WTC11 (cell line): ENCODE data around the gene CLDN5. TPM values are rescaled to one million over a fixed set of nuclear protein-coding genes. Genes with fewer than 3 reads are reported as not detected.

Experiments used
- ATAC-seq: fragments of 200-7000 bp; cut with Tn5 transposase; 2 replicates; pipeline ENCODE4 v1.10.0; 2021; ENCODE audit warnings: mild to moderate bottlenecking, moderate library complexity
- CTCF ChIA-PET: fragments of 300-600 bp; sonication (Branson Sonifier 250); formaldehyde crosslinking; loops from one replicate; lab custom pipeline; 2021; ENCODE audit warnings: antibody characterized with exemption; lab: Charles Lee
- POLR2A ChIA-PET: fragments of 350-600 bp; sonication (Branson Sonifier 250); formaldehyde crosslinking; loops from one replicate; lab custom pipeline; 2021; ENCODE audit warnings: antibody characterized with exemption; lab: Charles Lee
- DNase-seq: peaks from one replicate; pipeline ENCODE4 v3.0.0; 2021; ENCODE audit warnings: low spot score
- H3K27ac Mint-ChIP-seq: 2 replicates; pipeline ENCODE4 v1.8.0; 2021; ENCODE audit warnings: mixed read lengths
- H3K27me3 Mint-ChIP-seq: 2 replicates; pipeline ENCODE4 v1.8.0; 2021; ENCODE audit warnings: low read depth, mild to moderate bottlenecking, moderate library complexity, mixed read lengths
- H3K36me3 Mint-ChIP-seq: 2 replicates; pipeline ENCODE4 v1.8.0; 2021; ENCODE audit warnings: mixed read lengths
- H3K4me1 Mint-ChIP-seq: 2 replicates; pipeline ENCODE4 v1.8.0; 2022; ENCODE audit warnings: mixed read lengths
- H3K4me3 Mint-ChIP-seq: 2 replicates; pipeline ENCODE4 v1.8.0; 2021; ENCODE audit warnings: mild to moderate bottlenecking, moderate library complexity, mixed read lengths
- H3K9me3 Mint-ChIP-seq: 2 replicates; pipeline ENCODE4 v1.8.0; 2021; ENCODE audit warnings: mixed read lengths
- ATF1 ChIP-seq: sonication (generic); formaldehyde crosslinking; IDR thresholded peaks from 2 replicates; pipeline ENCODE4 v1.8.1; 2023; ENCODE audit warnings: mild to moderate bottlenecking, moderate library complexity, missing genetic modification reagents
- ATF2 ChIP-seq: sonication (generic); formaldehyde crosslinking; IDR thresholded peaks from 2 replicates; pipeline ENCODE4 v1.8.1; 2022; ENCODE audit warnings: low read depth, missing genetic modification reagents, borderline replicate concordance
- E2F4 ChIP-seq: sonication (generic); formaldehyde crosslinking; IDR thresholded peaks from 2 replicates; pipeline ENCODE4 v1.8.1; 2022; ENCODE audit warnings: low read depth, mild to moderate bottlenecking, moderate library complexity, missing genetic modification reagents, borderline replicate concordance
- EMX1 ChIP-seq: fragments of 250-450 bp; sonication (Bioruptor Pico); IDR thresholded peaks from 2 replicates; pipeline ENCODE4 v1.8.0; 2021; ENCODE audit warnings: mild to moderate bottlenecking
- ESRRA ChIP-seq: sonication (generic); formaldehyde crosslinking; IDR thresholded peaks from 2 replicates; pipeline ENCODE4 v1.8.1; 2022; ENCODE audit warnings: mild to moderate bottlenecking, missing genetic modification reagents, borderline replicate concordance
- ETV6 ChIP-seq: sonication (generic); formaldehyde crosslinking; IDR thresholded peaks from 2 replicates; pipeline ENCODE4 v1.8.1; 2022; ENCODE audit warnings: mild to moderate bottlenecking, missing genetic modification reagents
- FOXJ3 ChIP-seq: sonication (generic); formaldehyde crosslinking; IDR thresholded peaks from 2 replicates; pipeline ENCODE4 v1.9.0; 2021; ENCODE audit warnings: missing genetic modification reagents, mild to moderate bottlenecking, borderline replicate concordance
- FOXK1 ChIP-seq: sonication (generic); formaldehyde crosslinking; IDR thresholded peaks from 2 replicates; pipeline ENCODE4 v1.8.0; 2022; ENCODE audit warnings: mild to moderate bottlenecking, moderate library complexity, missing genetic modification reagents
- IRF1 ChIP-seq: sonication (generic); formaldehyde crosslinking; IDR thresholded peaks from 2 replicates; pipeline ENCODE4 v1.8.0; 2023; ENCODE audit warnings: missing genetic modification reagents
- JUN ChIP-seq: sonication (generic); formaldehyde crosslinking; IDR thresholded peaks from 2 replicates; pipeline ENCODE4 v1.8.0; 2023; ENCODE audit warnings: mild to moderate bottlenecking, missing genetic modification reagents
- MAX ChIP-seq: sonication (generic); formaldehyde crosslinking; IDR thresholded peaks from 2 replicates; pipeline ENCODE4 v1.8.0; 2022; ENCODE audit warnings: mild to moderate bottlenecking, missing genetic modification reagents
- MLX ChIP-seq: sonication (generic); formaldehyde crosslinking; IDR thresholded peaks from 2 replicates; pipeline ENCODE4 v1.8.1; 2023; ENCODE audit warnings: mild to moderate bottlenecking, missing genetic modification reagents, moderate library complexity
- MXD4 ChIP-seq: fragments of 250-450 bp; sonication (Bioruptor Pico); IDR thresholded peaks from 2 replicates; pipeline ENCODE4 v1.8.0; 2021; ENCODE audit warnings: mild to moderate bottlenecking, moderate library complexity, borderline replicate concordance
- MYBL2 ChIP-seq: sonication (generic); formaldehyde crosslinking; IDR thresholded peaks from 2 replicates; pipeline ENCODE4 v1.8.1; 2023; ENCODE audit warnings: mild to moderate bottlenecking, moderate library complexity, missing genetic modification reagents
- NR3C1 ChIP-seq: sonication (generic); formaldehyde crosslinking; conservative IDR thresholded peaks from 2 replicates; pipeline ENCODE4 v1.8.1; 2023; ENCODE audit warnings: low read depth, mild to moderate bottlenecking, missing genetic modification reagents
- PREB ChIP-seq: sonication (generic); formaldehyde crosslinking; IDR thresholded peaks from 2 replicates; pipeline ENCODE4 v1.8.1; 2022; ENCODE audit warnings: mild to moderate bottlenecking, missing genetic modification reagents, moderate library complexity, borderline replicate concordance
- SP1 ChIP-seq: sonication (generic); formaldehyde crosslinking; conservative IDR thresholded peaks from 2 replicates; pipeline ENCODE4 v1.8.1; 2022; ENCODE audit warnings: missing genetic modification reagents
- STAT6 ChIP-seq: sonication (generic); formaldehyde crosslinking; conservative IDR thresholded peaks from 2 replicates; pipeline ENCODE4 v1.8.1; 2023; ENCODE audit warnings: mild to moderate bottlenecking, low read depth, missing genetic modification reagents, moderate library complexity
- TEAD1 ChIP-seq: sonication (generic); formaldehyde crosslinking; IDR thresholded peaks from 2 replicates; pipeline ENCODE4 v1.8.0; 2022; ENCODE audit warnings: mild to moderate bottlenecking, missing genetic modification reagents
- TEAD4 ChIP-seq: sonication (generic); formaldehyde crosslinking; IDR thresholded peaks from 2 replicates; pipeline ENCODE4 v1.8.0; 2022; ENCODE audit warnings: mild to moderate bottlenecking, missing genetic modification reagents
- ZBTB21 ChIP-seq: sonication (generic); formaldehyde crosslinking; IDR thresholded peaks from 2 replicates; pipeline ENCODE4 v1.8.1; 2023; ENCODE audit warnings: mild to moderate bottlenecking, missing genetic modification reagents, borderline replicate concordance
- ZNF138 ChIP-seq: sonication (generic); formaldehyde crosslinking; conservative IDR thresholded peaks from 2 replicates; pipeline ENCODE4 v1.8.1; 2022; ENCODE audit warnings: mild to moderate bottlenecking, moderate library complexity, missing genetic modification reagents
- ZNF232 ChIP-seq: sonication (generic); formaldehyde crosslinking; IDR thresholded peaks from 2 replicates; pipeline ENCODE4 v1.8.0; 2022; ENCODE audit warnings: mild to moderate bottlenecking, missing genetic modification reagents
- ZNF263 ChIP-seq: sonication (generic); formaldehyde crosslinking; IDR thresholded peaks from 2 replicates; pipeline ENCODE4 v1.8.1; 2022; ENCODE audit warnings: low read depth, mild to moderate bottlenecking, moderate library complexity, missing genetic modification reagents
- ZNF425 ChIP-seq: fragments of 250-450 bp; sonication (Bioruptor Pico); conservative IDR thresholded peaks from 2 replicates; pipeline ENCODE4 v1.9.0; 2021; ENCODE audit warnings: mild to moderate bottlenecking
- ZNF671 ChIP-seq: fragments of 250-450 bp; sonication (Bioruptor Pico); IDR thresholded peaks from 2 replicates; pipeline ENCODE4 v1.8.0; 2021; ENCODE audit warnings: mild to moderate bottlenecking
- total RNA-seq: library from RNA; stranded (reverse); gene quantifications from 3 replicates; pipeline ENCODE4 v1.2.3, GENCODE V29; 2021

The CLDN5 gene
- total RNA-seq, 1 experiment from 2014 or later: 1.0 TPM

GRCh38 chr22:19523240-19524169, 705 bp downstream of the CLDN5 start:
- Mint-ChIP-seq H3K4me1 (peaks cover 11% of the 10 kb centered on the region), H3K27ac (no peak overlapping the region), H3K4me3 (peak overlapping the region; percentile 76), H3K36me3 (no peaks in the 10 kb centered on the region), H3K9me3 (no peaks in the 10 kb centered on the region), H3K27me3 (peaks cover 52% of the 10 kb centered on the region)
- ATAC-seq: peak; percentile 55
- POLR2A ChIA-PET: interaction anchor here (0.7 to 1.3 kb wide), 2 partner anchors 20 to 387 kb away, joined by 3 to 5 read pairs; no protein-coding TSS in a partner anchor
- DNase-seq: peak; percentile 70
- CTCF ChIA-PET: interaction anchor here (0.7 to 5.0 kb wide), 10 partner anchors 28 to 306 kb away, joined by 3 to 49 read pairs (median 3); no protein-coding TSS in a partner anchor
- no peak for TF ChIP-seq ZNF232 (CRISPR knock-in tag)
- no peak for TF ChIP-seq ATF2 (CRISPR knock-in tag)
- TF ChIP-seq ESRRA (CRISPR knock-in tag): peak; percentile 38; the same call in 1 of the 2 replicates
- TF ChIP-seq ZNF138 (CRISPR knock-in tag): no peak
- no peak for TF ChIP-seq MXD4 (CRISPR knock-in tag)
- no peak for TF ChIP-seq PREB
- TF ChIP-seq E2F4 (CRISPR knock-in tag): no peak
- no peak for TF ChIP-seq MLX (CRISPR knock-in tag)
- no peak for TF ChIP-seq STAT6 (CRISPR knock-in tag)
- TF ChIP-seq FOXK1 (CRISPR knock-in tag): peak; percentile 72
- TF ChIP-seq ETV6: no peak
- no peak for TF ChIP-seq FOXJ3 (CRISPR knock-in tag)
- no peak for TF ChIP-seq IRF1 (CRISPR knock-in tag)
- no peak for TF ChIP-seq EMX1 (CRISPR knock-in tag)
- TF ChIP-seq SP1 (CRISPR knock-in tag): no peak
- no peak for TF ChIP-seq JUN
- no peak for TF ChIP-seq ZBTB21
- TF ChIP-seq ZNF263 (CRISPR knock-in tag): no peak
- TF ChIP-seq ZNF671: no peak
- TF ChIP-seq MAX (CRISPR knock-in tag): no peak
- no peak for TF ChIP-seq ZNF425 (CRISPR knock-in tag)
- TF ChIP-seq ATF1 (CRISPR knock-in tag): no peak
- TF ChIP-seq TEAD4 (CRISPR knock-in tag): no peak
- no peak for TF ChIP-seq TEAD1 (CRISPR knock-in tag)
- TF ChIP-seq NR3C1 (CRISPR knock-in tag): no peak
- TF ChIP-seq MYBL2 (CRISPR knock-in tag): no peak
